Daoy (cell line): ENCODE results near the gene GM2A. TPM values are rescaled to one million over a fixed set of nuclear protein-coding genes. Genes with fewer than 3 reads are reported as not detected.
"Not testable (repeated sequence)": the region's sequence is repeated elsewhere in the genome, so short reads cannot be mapped to it uniquely, and the experiment has no call there.

ENCODE experiments used
- DNase-seq: peaks from one replicate; pipeline ENCODE4 v3.0.0-alpha.2; 2015; ENCODE audit warnings: low read depth
- total RNA-seq: library from RNA; depleted of rRNA; stranded (reverse); fragments of >200 nt; shearing (Covaris generic); gene quantifications from 2 replicates; pipeline ENCODE4 v1.2.3, GENCODE V29; 2014

GM2A gene
- total RNA-seq, 1 experiment from 2014 or later = 10.9 TPM

- DNase-seq = no peak
These were observed 1.4 kb upstream of the GM2A start for GRCh38 chr5:151251621-151252020.

GRCh38 chr5:151253605-151253950 lies 593 bp downstream of the GM2A start:
- no peak for DNase-seq

- DNase-seq = no peak
These were observed 1.6 kb downstream of the GM2A start for GRCh38 chr5:151254556-151254955.

- DNase-seq = not testable (repeated sequence)
These were observed 2.0 kb downstream of the GM2A start for GRCh38 chr5:151254990-151255389.

GRCh38 chr5:151255621-151256286 lies 2.8 kb downstream of the GM2A start:
- no peak for DNase-seq

GRCh38 chr5:151257731-151258181 lies 4.8 kb downstream of the GM2A start:
- DNase-seq = no peak

GRCh38 chr5:151258201-151258611 lies 5.2 kb downstream of the GM2A start:
- no peak for DNase-seq

GRCh38 chr5:151258816-151259215 lies 5.8 kb downstream of the GM2A start:
- no peak for DNase-seq

GRCh38 chr5:151259931-151260330 lies 6.9 kb downstream of the GM2A start:
- DNase-seq = no peak

- DNase-seq = no peak
These were observed 9.5 kb downstream of the GM2A start for GRCh38 chr5:151262532-151262931.

GRCh38 chr5:151264113-151264512 lies 11.1 kb downstream of the GM2A start:
- peak; percentile 39 for DNase-seq

GRCh38 chr5:151267491-151268260 lies 14.7 kb downstream of the GM2A start:
- no peak for DNase-seq

GRCh38 chr5:151270599-151270998 lies 17.6 kb downstream of the GM2A start:
- peak; percentile 67 for DNase-seq

- no peak for DNase-seq
These were observed 18.4 kb downstream of the GM2A start for GRCh38 chr5:151271336-151271735.

- DNase-seq = no peak
These were observed 21.7 kb downstream of the GM2A start for GRCh38 chr5:151274666-151275065.

- DNase-seq = no peak
These were observed 22.8 kb downstream of the GM2A start for GRCh38 chr5:151275803-151276202.

GRCh38 chr5:151278845-151279244 lies 25.9 kb downstream of the GM2A start:
- DNase-seq = no peak

GRCh38 chr5:151280443-151280842 lies 27.5 kb downstream of the GM2A start:
- DNase-seq = no peak

GRCh38 chr5:151281001-151281639 lies 28.1 kb downstream of the GM2A start:
- DNase-seq = no peak

- no peak for DNase-seq
These were observed 30.3 kb downstream of the GM2A start for GRCh38 chr5:151283120-151283825.

GRCh38 chr5:151284392-151284967 lies 31.5 kb downstream of the GM2A start:
- DNase-seq = peak; percentile 23

GRCh38 chr5:151285683-151286082 lies 32.7 kb downstream of the GM2A start:
- DNase-seq = no peak
